Neural cell (in vitro differentiated cells): ENCODE measurements around the gene BTBD16. TPM values are rescaled to one million over a fixed set of nuclear protein-coding genes. Genes with fewer than 3 reads are reported as not detected.

Experiments used
- H2AFZ ChIP-seq: fragments of 200-600, 300-800 bp; sonication (generic), shearing (Covaris generic); 2 replicates; pipeline ENCODE4 v1.6.0; 2014; ENCODE audit warnings: low read depth, mild to moderate bottlenecking, antibody characterized with exemption, low read length, moderate library complexity
- H3F3A ChIP-seq: fragments of 200-600 bp; shearing (Covaris generic); 2 replicates; pipeline ENCODE4 v1.6.1; 2016; ENCODE audit warnings: mild to moderate bottlenecking, moderate library complexity, mixed read lengths, antibody characterized with exemption, low read length; ENCODE audit not compliant: insufficient read depth, poor library complexity, severe bottlenecking
- H3K27ac ChIP-seq: fragments of 200-600, 300-800 bp; sonication (generic), shearing (Covaris generic); 2 replicates; pipeline ENCODE4 v1.5.1; 2014; ENCODE audit warnings: mild to moderate bottlenecking, low read length, moderate library complexity
- H3K27me3 ChIP-seq: fragments of 300-800, 200-600 bp; sonication (generic), shearing (Covaris generic); 2 replicates; pipeline ENCODE4 v1.6.0; 2014; ENCODE audit warnings: mild to moderate bottlenecking, low read depth, low read length, moderate library complexity; ENCODE audit not compliant: insufficient read depth
- H3K36me3 ChIP-seq: fragments of 300-800, 200-600 bp; sonication (generic), shearing (Covaris generic); 2 replicates; pipeline ENCODE4 v1.5.1; 2014; ENCODE audit warnings: mild to moderate bottlenecking, antibody characterized with exemption, low read length, moderate library complexity; ENCODE audit not compliant: insufficient read depth
- H3K4me2 ChIP-seq: fragments of 300-800, 200-600 bp; sonication (generic), shearing (Covaris generic); 2 replicates; pipeline ENCODE4 v1.6.0; 2014; ENCODE audit warnings: mild to moderate bottlenecking, low read length
- H3K4me3 ChIP-seq: fragments of 300-800, 200-600 bp; sonication (generic), shearing (Covaris generic); 2 replicates; pipeline ENCODE4 v1.5.1; 2014; ENCODE audit warnings: mild to moderate bottlenecking, low read length, moderate library complexity
- H3K79me2 ChIP-seq: fragments of 200-600 bp; shearing (Covaris generic); replicated peaks from 2 replicates; pipeline ENCODE4 v1.6.0; 2014; ENCODE audit warnings: mild to moderate bottlenecking, low read length, moderate library complexity; ENCODE audit not compliant: insufficient read depth
- H3K9ac ChIP-seq: fragments of 300-800, 200-600 bp; sonication (generic), shearing (Covaris generic); 2 replicates; pipeline ENCODE4 v1.6.1; 2016; ENCODE audit warnings: mild to moderate bottlenecking, low read length, mixed read lengths
- H3K9me2 ChIP-seq: fragments of 200-600 bp; shearing (Covaris generic); 2 replicates; pipeline ENCODE4 v1.6.1; 2016; ENCODE audit warnings: mild to moderate bottlenecking, low read length, mixed read lengths; ENCODE audit not compliant: insufficient read depth
- H3K9me3 ChIP-seq: fragments of 200-600, 300-800 bp; sonication (generic), shearing (Covaris generic); 2 replicates; pipeline ENCODE4 v1.6.1; 2016; ENCODE audit warnings: mild to moderate bottlenecking, mixed run types, low read length, moderate library complexity, mixed read lengths
- H4K20me1 ChIP-seq: fragments of 200-600 bp; shearing (Covaris generic); 2 replicates; pipeline ENCODE4 v1.6.1; 2016; ENCODE audit warnings: mild to moderate bottlenecking, mixed run types; ENCODE audit not compliant: insufficient read depth
- CTCF ChIP-seq: fragments of 450-650 bp; IDR thresholded peaks from 2 replicates; pipeline ENCODE4 v1.5.1; 2014; ENCODE audit warnings: antibody characterized with exemption, mild to moderate bottlenecking, moderate library complexity; ENCODE audit not compliant: poor library complexity, severe bottlenecking
- EP300 ChIP-seq: fragments of 450-650 bp; conservative IDR thresholded peaks from 2 replicates; pipeline ENCODE4 v1.6.1; 2014; ENCODE audit warnings: antibody characterized with exemption, mild to moderate bottlenecking, moderate library complexity; ENCODE audit not compliant: poor library complexity, severe bottlenecking
- EZH2 ChIP-seq: fragments of 200-600, 300-800 bp; shearing (Covaris generic), sonication (generic); IDR thresholded peaks from 2 replicates; pipeline ENCODE4 v1.6.1; 2014; ENCODE audit warnings: antibody characterized with exemption, low read length, borderline replicate concordance, mild to moderate bottlenecking; ENCODE audit not compliant: insufficient read depth, poor library complexity, severe bottlenecking
- MXI1 ChIP-seq: fragments of 450-650 bp; conservative IDR thresholded peaks from 2 replicates; pipeline ENCODE4 v1.6.1; 2014; ENCODE audit warnings: antibody characterized with exemption, mild to moderate bottlenecking; ENCODE audit not compliant: poor library complexity, severe bottlenecking
- POLR2AphosphoS5 ChIP-seq: IDR thresholded peaks from 2 replicates; pipeline ENCODE4 v1.6.1; 2012
- RAD21 ChIP-seq: fragments of 450-650 bp; conservative IDR thresholded peaks from 2 replicates; pipeline ENCODE4 v1.6.1; 2014; ENCODE audit warnings: antibody characterized with exemption, mild to moderate bottlenecking, moderate library complexity
- SMC3 ChIP-seq: fragments of 450-650 bp; conservative IDR thresholded peaks from 2 replicates; pipeline ENCODE4 v1.6.1; 2014; ENCODE audit warnings: antibody characterized with exemption, mild to moderate bottlenecking, moderate library complexity; ENCODE audit not compliant: poor library complexity
- TAF1 ChIP-seq: IDR thresholded peaks from 2 replicates; pipeline ENCODE4 v1.6.1; 2012; ENCODE audit warnings: low read depth
- polyA plus RNA-seq: library from polyadenylated mRNA; depleted of rRNA; stranded (reverse); fragments of >200 nt; gene quantifications from 2 replicates; pipeline ENCODE4 v1.2.3, GENCODE V29; 2014
- TF ChIP-seq, protein P1 (sequence below): IDR thresholded peaks from 2 replicates; pipeline ENCODE4 v1.6.1; 2012; ENCODE audit warnings: borderline replicate concordance

BTBD16 gene
- polyA plus RNA-seq, 1 donor from 2014 or later, result not detected

GRCh38 chr10:122264436-122264835 is 6.7 kb upstream of the BTBD16 start:
- Histone ChIP-seq H3K4me3 (no peak overlapping the region), H3K9ac (no peak overlapping the region), H3K36me3 (no peaks in the 10 kb centered on the region), H3F3A (no peaks in the 10 kb centered on the region), H3K9me2 (no peaks in the 10 kb centered on the region), H3K27ac (no peak overlapping the region), H3K9me3 (peaks cover 7% of the 10 kb centered on the region), H2AFZ (no peak overlapping the region), H3K4me2 (no peak overlapping the region), H3K79me2 (no peaks in the 10 kb centered on the region), H4K20me1 (no peaks in the 10 kb centered on the region), H3K27me3 (no peaks in the 10 kb centered on the region)
- no peak for TF ChIP-seq EZH2
- no peak for TF ChIP-seq POLR2AphosphoS5
- no peak for TF ChIP-seq RAD21
- no peak for TF ChIP-seq SMC3

DNA sequence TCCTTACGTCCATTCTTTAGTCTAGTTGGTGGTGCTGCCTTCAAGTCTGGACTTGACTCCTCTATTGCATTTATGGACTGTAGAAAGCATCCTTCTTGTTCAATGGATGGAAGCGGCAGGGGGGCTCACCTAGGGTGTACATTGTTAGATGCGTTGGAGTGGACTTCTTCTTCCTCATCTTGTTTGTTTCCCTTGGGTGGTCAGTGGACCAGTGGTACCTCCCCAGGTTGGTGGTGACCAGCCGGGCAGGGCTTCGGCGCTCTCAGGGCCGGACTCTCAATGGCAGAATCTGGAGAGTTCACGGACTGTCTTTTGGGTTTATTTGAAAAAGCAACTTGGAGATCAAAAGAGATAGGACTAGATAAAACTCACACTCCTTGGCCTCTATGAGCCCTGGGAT is 6.2 kb upstream of the BTBD16 start:
- no peaks in the 10 kb centered on the region for H3F3A ChIP-seq
- H3K4me2 ChIP-seq, result no peak overlapping the region
- no peaks in the 10 kb centered on the region for H3K9me2 ChIP-seq
- TF ChIP-seq EZH2 (no peak), CTCF (no peak), TAF1 (no peak), POLR2AphosphoS5 (no peak), EP300 (no peak), MXI1 (no peak), RAD21 (no peak), SMC3 (no peak)
- TF ChIP-seq, protein P1, sequence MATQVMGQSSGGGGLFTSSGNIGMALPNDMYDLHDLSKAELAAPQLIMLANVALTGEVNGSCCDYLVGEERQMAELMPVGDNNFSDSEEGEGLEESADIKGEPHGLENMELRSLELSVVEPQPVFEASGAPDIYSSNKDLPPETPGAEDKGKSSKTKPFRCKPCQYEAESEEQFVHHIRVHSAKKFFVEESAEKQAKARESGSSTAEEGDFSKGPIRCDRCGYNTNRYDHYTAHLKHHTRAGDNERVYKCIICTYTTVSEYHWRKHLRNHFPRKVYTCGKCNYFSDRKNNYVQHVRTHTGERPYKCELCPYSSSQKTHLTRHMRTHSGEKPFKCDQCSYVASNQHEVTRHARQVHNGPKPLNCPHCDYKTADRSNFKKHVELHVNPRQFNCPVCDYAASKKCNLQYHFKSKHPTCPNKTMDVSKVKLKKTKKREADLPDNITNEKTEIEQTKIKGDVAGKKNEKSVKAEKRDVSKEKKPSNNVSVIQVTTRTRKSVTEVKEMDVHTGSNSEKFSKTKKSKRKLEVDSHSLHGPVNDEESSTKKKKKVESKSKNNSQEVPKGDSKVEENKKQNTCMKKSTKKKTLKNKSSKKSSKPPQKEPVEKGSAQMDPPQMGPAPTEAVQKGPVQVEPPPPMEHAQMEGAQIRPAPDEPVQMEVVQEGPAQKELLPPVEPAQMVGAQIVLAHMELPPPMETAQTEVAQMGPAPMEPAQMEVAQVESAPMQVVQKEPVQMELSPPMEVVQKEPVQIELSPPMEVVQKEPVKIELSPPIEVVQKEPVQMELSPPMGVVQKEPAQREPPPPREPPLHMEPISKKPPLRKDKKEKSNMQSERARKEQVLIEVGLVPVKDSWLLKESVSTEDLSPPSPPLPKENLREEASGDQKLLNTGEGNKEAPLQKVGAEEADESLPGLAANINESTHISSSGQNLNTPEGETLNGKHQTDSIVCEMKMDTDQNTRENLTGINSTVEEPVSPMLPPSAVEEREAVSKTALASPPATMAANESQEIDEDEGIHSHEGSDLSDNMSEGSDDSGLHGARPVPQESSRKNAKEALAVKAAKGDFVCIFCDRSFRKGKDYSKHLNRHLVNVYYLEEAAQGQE, result no peak
- no peaks in the 10 kb centered on the region for H4K20me1 ChIP-seq
- H2AFZ ChIP-seq, result no peak overlapping the region
- no peak overlapping the region for H3K9ac ChIP-seq
- H3K27ac ChIP-seq, result no peak overlapping the region
- H3K9me3 ChIP-seq, result peaks cover 7% of the 10 kb centered on the region
- no peaks in the 10 kb centered on the region for H3K36me3 ChIP-seq
- H3K27me3 ChIP-seq, result no peaks in the 10 kb centered on the region
- no peak overlapping the region for H3K4me3 ChIP-seq
- no peaks in the 10 kb centered on the region for H3K79me2 ChIP-seq

DNA sequence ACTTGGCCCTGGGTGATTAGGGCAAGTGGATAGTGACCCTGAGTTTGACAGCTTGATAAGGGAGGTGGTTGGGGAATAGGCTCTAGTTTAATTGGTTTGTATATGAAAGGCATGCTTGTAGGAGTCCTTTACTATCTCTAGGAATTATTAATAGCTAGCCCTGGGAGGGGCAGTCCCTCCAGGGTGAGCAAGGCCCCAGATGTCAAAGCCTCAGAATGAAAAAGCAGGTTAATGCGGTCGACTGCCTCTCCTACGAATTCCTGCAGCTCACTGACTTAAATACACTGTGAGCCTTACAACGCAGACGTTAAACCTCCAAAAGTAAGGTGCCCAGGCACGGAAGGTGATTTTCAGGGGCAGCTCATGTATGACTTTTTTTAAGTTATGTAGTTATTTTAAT is 5.2 kb upstream of the BTBD16 start:
- Histone ChIP-seq H3F3A (no peaks in the 10 kb centered on the region), H3K27ac (no peak overlapping the region), H4K20me1 (no peaks in the 10 kb centered on the region), H3K9ac (no peak overlapping the region), H3K9me2 (no peaks in the 10 kb centered on the region), H3K4me3 (no peak overlapping the region), H3K27me3 (no peaks in the 10 kb centered on the region), H3K4me2 (no peak overlapping the region), H2AFZ (no peak overlapping the region), H3K79me2 (no peaks in the 10 kb centered on the region), H3K9me3 (peaks cover 7% of the 10 kb centered on the region), H3K36me3 (no peaks in the 10 kb centered on the region)
- no peak for TF ChIP-seq EP300
- no peak for TF ChIP-seq MXI1
- TF ChIP-seq CTCF, result no peak
- no peak for TF ChIP-seq RAD21
- TF ChIP-seq, protein P1, result no peak
- no peak for TF ChIP-seq POLR2AphosphoS5
- no peak for TF ChIP-seq EZH2
- TF ChIP-seq SMC3, result no peak
- TF ChIP-seq TAF1, result no peak
